H9 (cell line): ENCODE data around the gene MEPCE. TPM values are rescaled to one million over a fixed set of nuclear protein-coding genes. Genes with fewer than 3 reads are reported as not detected.

Experiments
- DNase-seq: peaks from one replicate; pipeline ENCODE4 v3.0.0-alpha.2; 2017
- H2AFZ ChIP-seq: one replicate; pipeline ENCODE4 v1.6.1; 2013; ENCODE audit warnings: mild to moderate bottlenecking, low read length, control low read depth, moderate library complexity
- H2AK5ac ChIP-seq: 2 replicates; pipeline ENCODE4 v1.6.1; 2013; ENCODE audit warnings: low read length, control low read depth, mixed read lengths; ENCODE audit not compliant: insufficient read length
- H2BK120ac ChIP-seq: one replicate; pipeline ENCODE4 v1.6.1; 2013; ENCODE audit warnings: low read depth, mild to moderate bottlenecking, low read length, control low read depth, inconsistent platforms; ENCODE audit not compliant: poor library complexity, severe bottlenecking
- H2BK12ac ChIP-seq: 2 replicates; pipeline ENCODE4 v1.6.1; 2013; ENCODE audit warnings: low read length, control low read depth, mixed read lengths, low read depth; ENCODE audit not compliant: insufficient read length
- H2BK15ac ChIP-seq: 2 replicates; pipeline ENCODE4 v1.6.1; 2013; ENCODE audit warnings: low read depth, low read length, control low read depth
- H2BK20ac ChIP-seq: one replicate; pipeline ENCODE4 v1.6.1; 2013; ENCODE audit warnings: low read depth, mild to moderate bottlenecking, low read length, control low read depth, inconsistent platforms; ENCODE audit not compliant: poor library complexity, severe bottlenecking
- H2BK5ac ChIP-seq: 2 replicates; pipeline ENCODE4 v1.6.1; 2013; ENCODE audit warnings: low read length, control low read depth, mixed read lengths; ENCODE audit not compliant: insufficient read length
- H3K14ac ChIP-seq: 2 replicates; pipeline ENCODE4 v1.6.1; 2013; ENCODE audit warnings: low read length, control low read depth; ENCODE audit not compliant: insufficient read depth
- H3K18ac ChIP-seq: 2 replicates; pipeline ENCODE4 v1.6.1; 2013; ENCODE audit warnings: low read depth, mild to moderate bottlenecking, mixed read lengths, low read length, control low read depth; ENCODE audit not compliant: insufficient read length
- H3K23ac ChIP-seq: 2 replicates; pipeline ENCODE4 v1.6.1; 2013; ENCODE audit warnings: low read length, control low read depth, mixed read lengths, low read depth; ENCODE audit not compliant: insufficient read length
- H3K23me2 ChIP-seq: 2 replicates; pipeline ENCODE4 v1.6.1; 2013; ENCODE audit warnings: low read depth, mild to moderate bottlenecking, mixed read lengths, low read length, control low read depth; ENCODE audit not compliant: insufficient read length, poor library complexity, severe bottlenecking
- H3K27ac ChIP-seq: 2 replicates; pipeline ENCODE4 v1.5.1; 2013; ENCODE audit warnings: low read length, control low read depth, mixed read lengths, low read depth; ENCODE audit not compliant: insufficient read length
- H3K27me3 ChIP-seq: 2 replicates; pipeline ENCODE4 v1.6.1; 2013; ENCODE audit warnings: low read length, control low read depth, inconsistent platforms; ENCODE audit not compliant: insufficient read depth
- H3K4ac ChIP-seq: 2 replicates; pipeline ENCODE4 v1.6.1; 2013; ENCODE audit warnings: low read depth, mild to moderate bottlenecking, control low read depth, inconsistent platforms, low read length, moderate library complexity
- H3K4me1 ChIP-seq: 2 replicates; pipeline ENCODE4 v1.6.1; 2013; ENCODE audit warnings: low read length, control low read depth, inconsistent platforms; ENCODE audit not compliant: insufficient read depth
- H3K4me2 ChIP-seq: 2 replicates; pipeline ENCODE4 v1.6.1; 2013; ENCODE audit warnings: low read length, control low read depth, mixed read lengths; ENCODE audit not compliant: insufficient read length, insufficient read depth
- H3K56ac ChIP-seq: 2 replicates; pipeline ENCODE4 v1.6.1; 2013; ENCODE audit warnings: low read depth, mild to moderate bottlenecking, mixed read lengths, low read length, control low read depth; ENCODE audit not compliant: insufficient read length
- H3K79me1 ChIP-seq: 2 replicates; pipeline ENCODE4 v1.6.1; 2013; ENCODE audit warnings: low read depth, mild to moderate bottlenecking, moderate library complexity, low read length, control low read depth, inconsistent platforms; ENCODE audit not compliant: insufficient read depth, poor library complexity, severe bottlenecking
- H3K79me2 ChIP-seq: 2 replicates; pipeline ENCODE4 v1.6.1; 2013; ENCODE audit warnings: low read length, control low read depth, inconsistent platforms; ENCODE audit not compliant: insufficient read depth
- H3K9ac ChIP-seq: 2 replicates; pipeline ENCODE4 v1.6.1; 2013; ENCODE audit warnings: low read length, control low read depth, mixed read lengths; ENCODE audit not compliant: insufficient read length; ENCODE audit errors: extremely low read depth
- H3K9me3 ChIP-seq: one replicate; pipeline ENCODE4 v1.6.1; 2013; ENCODE audit warnings: low read depth, low read length, inconsistent platforms; ENCODE audit not compliant: control insufficient read depth
- H3T11ph ChIP-seq: one replicate; pipeline ENCODE4 v1.6.1; 2013; ENCODE audit warnings: mild to moderate bottlenecking, low read length, control low read depth, inconsistent platforms
- H4K20me1 ChIP-seq: one replicate; pipeline ENCODE4 v1.6.1; 2013; ENCODE audit not compliant: control insufficient read depth, insufficient read length, insufficient read depth
- H4K5ac ChIP-seq: 2 replicates; pipeline ENCODE4 v1.6.1; 2013; ENCODE audit warnings: low read depth, mild to moderate bottlenecking, mixed read lengths, low read length, control low read depth; ENCODE audit not compliant: insufficient read length
- H4K8ac ChIP-seq: replicated peaks from 2 replicates; pipeline ENCODE4 v1.6.1; 2013; ENCODE audit warnings: low read length, control low read depth, mixed read lengths, low read depth; ENCODE audit not compliant: insufficient read length
- H4K91ac ChIP-seq: 2 replicates; pipeline ENCODE4 v1.6.1; 2013; ENCODE audit warnings: low read depth, mild to moderate bottlenecking, moderate library complexity, mixed read lengths, low read length, control low read depth; ENCODE audit not compliant: insufficient read length
- H3K27ac Mint-ChIP-seq, 3 experiments: 2 replicates in 2 of 3; 3 replicates in 1 of 3; pipeline ENCODE4 v1.8.0; 2020 to 2021; ENCODE audit warnings: mixed read lengths in 3 of 3, mild to moderate bottlenecking in 1 of 3, moderate library complexity in 1 of 3
- H3K27me3 Mint-ChIP-seq: 2 replicates; pipeline ENCODE4 v1.8.0; 2021; ENCODE audit warnings: low read depth, mild to moderate bottlenecking, moderate library complexity, mixed read lengths
- H3K36me3 Mint-ChIP-seq, 3 experiments: 2 replicates in 2 of 3; 3 replicates in 1 of 3; pipeline ENCODE4 v1.8.0; 2020 to 2021; ENCODE audit warnings: low read depth in 3 of 3, mixed read lengths in 3 of 3; ENCODE audit not compliant: insufficient read depth in 1 of 3
- H3K4me1 Mint-ChIP-seq, 2 experiments: 2 replicates each; pipeline ENCODE4 v1.8.0; 2020; ENCODE audit warnings: mixed read lengths in 2 of 2
- H3K4me3 Mint-ChIP-seq, 2 experiments: 2 replicates in 1 of 2; 3 replicates in 1 of 2; pipeline ENCODE4 v1.8.0; 2020 to 2021; ENCODE audit warnings: mild to moderate bottlenecking in 2 of 2, mixed read lengths in 2 of 2, moderate library complexity in 1 of 2
- H3K9me3 Mint-ChIP-seq, 2 experiments: 2 replicates in 1 of 2; 3 replicates in 1 of 2; pipeline ENCODE4 v1.8.0; 2020; ENCODE audit warnings: mild to moderate bottlenecking in 2 of 2, mixed read lengths in 2 of 2, moderate library complexity in 1 of 2
- WGBS: extraction: QIAGEN DNeasy Blood & Tissue Kit; methylation state at CpG from one replicate; pipeline ENCODE4 v1.1.7; 2013; ENCODE audit warnings: missing lambda C conversion rate, low lambda C conversion rate, mixed read lengths; ENCODE audit not compliant: insufficient read length; ENCODE audit errors: extremely low coverage; 5-methylcytosine and 5-hydroxymethylcytosine counted together
- total RNA-seq: library from RNA; stranded (reverse); gene quantifications from 2 replicates; pipeline ENCODE4 v1.2.1, GENCODE V29; 2021
- TF ChIP-seq, protein P1 (sequence below): fragments of 200-600 bp; sonication (generic); conservative IDR thresholded peaks from 3 replicates; pipeline ENCODE4 v1.8.0; 2021; ENCODE audit warnings: antibody characterized with exemption, mild to moderate bottlenecking

MEPCE gene
- total RNA-seq, 1 experiment from 2014 or later: 68.0 TPM

DNA sequence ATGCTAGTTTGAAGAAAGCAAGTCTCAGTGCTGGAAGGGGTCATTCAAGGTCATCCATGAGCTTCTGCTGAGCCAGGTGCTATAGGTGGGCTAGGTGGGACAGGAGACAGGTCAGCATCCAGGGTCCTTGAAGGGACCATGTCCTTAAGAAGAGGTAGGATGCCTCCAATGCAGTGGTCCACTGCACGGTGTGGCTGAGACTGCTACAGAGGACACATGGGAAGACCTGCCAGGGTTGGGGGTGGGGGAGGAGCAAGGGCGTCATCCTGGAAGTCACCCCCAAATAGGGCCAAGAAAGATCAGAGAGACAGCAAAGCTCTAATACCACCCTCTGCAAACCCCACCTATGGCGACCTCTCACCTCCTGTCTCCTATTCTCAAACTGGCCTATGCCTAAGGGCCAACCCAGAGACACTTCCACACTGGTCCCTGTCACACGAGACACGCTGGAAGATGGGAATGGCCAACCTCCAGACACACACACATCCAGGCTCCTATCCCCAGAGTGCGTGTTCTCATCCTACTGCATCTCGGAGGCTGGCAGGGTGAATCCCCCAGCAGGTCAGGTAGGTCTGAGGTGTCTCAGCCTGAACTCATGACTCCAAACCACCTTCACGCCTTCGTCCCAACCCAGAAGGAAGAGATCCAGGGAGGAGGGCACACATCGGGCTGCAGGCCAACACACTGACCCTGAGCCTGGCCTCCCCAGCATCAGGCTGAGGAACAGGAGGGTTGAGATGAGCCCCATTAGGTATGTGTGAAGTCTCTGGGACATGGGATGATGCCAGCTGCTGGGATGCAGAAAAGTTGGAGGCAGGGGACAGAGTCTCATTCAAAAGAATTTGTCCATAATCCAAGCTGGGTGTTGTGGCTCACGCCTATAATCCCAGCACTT is 12.3 kb downstream of the MEPCE start:
- Histone ChIP-seq H4K20me1 (no peaks in the 10 kb centered on the region), H2BK12ac (no peak overlapping the region), H3K14ac (no peak overlapping the region; the same call in 1 of the 2 replicates), H3K4me2 (no peak overlapping the region), H4K5ac (no peak overlapping the region), H3K27ac (no peak overlapping the region), H3K56ac (no peak overlapping the region), H2BK120ac (no peak overlapping the region), H2AK5ac (no peak overlapping the region), H4K8ac (no peak overlapping the region), H2AFZ (no peak overlapping the region), H3K4me1 (no peaks in the 10 kb centered on the region), H3K18ac (no peak overlapping the region), H3K79me2 (no peaks in the 10 kb centered on the region), H3K23ac (no peak overlapping the region), H3K4ac (no peak overlapping the region), H3K9me3 (no peaks in the 10 kb centered on the region), H4K91ac (no peak overlapping the region), H3K27me3 (no peaks in the 10 kb centered on the region), H3K79me1 (no peaks in the 10 kb centered on the region), H3T11ph (no peak overlapping the region), H3K9ac (no peak overlapping the region), H2BK5ac (no peak overlapping the region), H2BK15ac (no peak overlapping the region), H3K23me2 (no peaks in the 10 kb centered on the region), H2BK20ac (no peak overlapping the region)
- no peaks in the 10 kb centered on the region for H3K9me3 Mint-ChIP-seq
- WGBS: no CpG with 5 or more reads among the region's 11 CpGs
- peaks cover 6 to 9% of the 10 kb centered on the region in 2 experiments for H3K4me1 Mint-ChIP-seq
- DNase-seq: no peak
- H3K4me3 Mint-ChIP-seq: no peak overlapping the region
- H3K36me3 Mint-ChIP-seq: peaks cover 0 to 14% (median 0%) of the 10 kb centered on the region in 3 experiments; a peak in 2 of 7 replicates
- peak overlapping the region in 1 of 3 experiments; percentile 3; a peak in 1 of 7 replicates for H3K27ac Mint-ChIP-seq
- no peaks in the 10 kb centered on the region for H3K27me3 Mint-ChIP-seq
- TF ChIP-seq, protein P1, sequence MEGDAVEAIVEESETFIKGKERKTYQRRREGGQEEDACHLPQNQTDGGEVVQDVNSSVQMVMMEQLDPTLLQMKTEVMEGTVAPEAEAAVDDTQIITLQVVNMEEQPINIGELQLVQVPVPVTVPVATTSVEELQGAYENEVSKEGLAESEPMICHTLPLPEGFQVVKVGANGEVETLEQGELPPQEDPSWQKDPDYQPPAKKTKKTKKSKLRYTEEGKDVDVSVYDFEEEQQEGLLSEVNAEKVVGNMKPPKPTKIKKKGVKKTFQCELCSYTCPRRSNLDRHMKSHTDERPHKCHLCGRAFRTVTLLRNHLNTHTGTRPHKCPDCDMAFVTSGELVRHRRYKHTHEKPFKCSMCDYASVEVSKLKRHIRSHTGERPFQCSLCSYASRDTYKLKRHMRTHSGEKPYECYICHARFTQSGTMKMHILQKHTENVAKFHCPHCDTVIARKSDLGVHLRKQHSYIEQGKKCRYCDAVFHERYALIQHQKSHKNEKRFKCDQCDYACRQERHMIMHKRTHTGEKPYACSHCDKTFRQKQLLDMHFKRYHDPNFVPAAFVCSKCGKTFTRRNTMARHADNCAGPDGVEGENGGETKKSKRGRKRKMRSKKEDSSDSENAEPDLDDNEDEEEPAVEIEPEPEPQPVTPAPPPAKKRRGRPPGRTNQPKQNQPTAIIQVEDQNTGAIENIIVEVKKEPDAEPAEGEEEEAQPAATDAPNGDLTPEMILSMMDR: no peak
